IPS DF 6.9 (cell line): ENCODE measurements around the gene SYCE1L.
"Not testable (repeated sequence)": the region's sequence is repeated elsewhere in the genome, so short reads cannot be mapped to it uniquely, and the experiment has no call there.

Experiments used
- DNase-seq: peaks from one replicate; pipeline ENCODE4 v3.0.0-alpha.2; 2013; ENCODE audit warnings: low read depth, low spot score
- H3K27ac ChIP-seq: one replicate; pipeline ENCODE4 v1.5.1; 2013; ENCODE audit warnings: low read length, control low read depth
- H3K27me3 ChIP-seq: 2 replicates; pipeline ENCODE4 v1.6.1; 2013; ENCODE audit warnings: mild to moderate bottlenecking, low read length; ENCODE audit not compliant: control insufficient read depth, insufficient read depth
- H3K36me3 ChIP-seq: 2 replicates; pipeline ENCODE4 v1.6.1; 2013; ENCODE audit warnings: low read length; ENCODE audit not compliant: control insufficient read depth, insufficient read depth
- H3K4me1 ChIP-seq: 2 replicates; pipeline ENCODE4 v1.6.1; 2013; ENCODE audit warnings: low read length; ENCODE audit not compliant: control insufficient read depth, insufficient read depth
- H3K4me3 ChIP-seq: 2 replicates; pipeline ENCODE4 v1.5.1; 2013; ENCODE audit warnings: mild to moderate bottlenecking, low read length
- H3K9me3 ChIP-seq: 2 replicates; pipeline ENCODE4 v1.6.1; 2013; ENCODE audit warnings: low read length, inconsistent platforms; ENCODE audit not compliant: control insufficient read depth, insufficient read depth
- WGBS: extraction: QIAGEN DNeasy Blood & Tissue Kit; methylation state at CpG from one replicate; pipeline ENCODE4 v1.1.7; 2013; ENCODE audit warnings: mixed read lengths, missing lambda C conversion rate; ENCODE audit not compliant: insufficient read length, insufficient coverage; 5-methylcytosine and 5-hydroxymethylcytosine counted together

SYCE1L gene

DNA sequence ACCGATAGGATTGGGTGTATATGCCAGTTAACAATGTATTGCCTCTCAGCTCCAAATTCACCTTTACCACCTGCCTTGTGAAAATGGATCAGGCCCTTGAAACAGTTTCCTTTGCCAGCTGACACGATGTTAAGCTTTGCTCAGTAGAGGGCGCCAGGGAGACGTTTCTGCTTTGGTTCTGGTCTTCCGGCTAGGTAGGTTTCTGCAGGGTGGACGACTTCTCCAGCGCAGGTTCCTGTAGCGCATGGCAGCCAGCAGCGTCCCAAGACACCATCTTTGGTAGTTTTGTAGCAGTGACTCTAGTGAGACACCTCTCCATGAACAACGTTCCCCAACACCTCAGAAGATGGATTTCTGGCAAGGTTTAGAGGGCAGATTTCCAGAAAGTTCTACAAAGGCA is 24.0 kb downstream of the SYCE1L start:
- WGBS, result no CpG with 5 or more reads among the region's 10 CpGs
- peak; percentile 75 for DNase-seq
- H3K27ac ChIP-seq, result no peak overlapping the region

DNA sequence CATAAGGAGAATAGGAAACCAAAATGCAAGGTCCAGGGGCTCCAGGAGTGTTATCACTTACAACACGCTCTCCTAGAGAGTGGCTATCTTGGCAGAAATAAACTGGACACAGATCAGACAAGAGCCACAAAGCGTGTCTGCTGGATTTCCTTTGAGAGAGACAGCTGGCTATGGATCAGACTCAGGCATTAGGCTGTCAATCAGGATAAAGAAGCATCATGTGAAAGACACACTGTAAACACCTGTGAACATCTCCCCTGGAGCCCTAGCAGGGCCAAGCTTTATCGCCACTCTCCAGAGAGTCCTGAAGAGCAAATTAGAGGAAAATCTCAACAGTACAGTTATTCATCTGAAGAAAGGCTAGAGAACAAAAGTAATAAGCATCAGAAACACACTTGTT is 26.0 kb downstream of the SYCE1L start:
- no peak overlapping the region for H3K27ac ChIP-seq
- no peak overlapping the region for H3K4me3 ChIP-seq
- H3K36me3 ChIP-seq, result no peaks in the 10 kb centered on the region
- WGBS, result no CpG with 5 or more reads among the region's 3 CpGs
- H3K9me3 ChIP-seq, result no peaks in the 10 kb centered on the region
- H3K27me3 ChIP-seq, result no peaks in the 10 kb centered on the region
- peaks cover 1% of the 10 kb centered on the region; the same call in 1 of the 2 replicates for H3K4me1 ChIP-seq
- DNase-seq, result no peak

More for the DNA sequence above, 24.0 kb downstream of the SYCE1L start:
- Histone ChIP-seq H3K4me3 (no peak overlapping the region), H3K36me3 (no peaks in the 10 kb centered on the region), H3K9me3 (no peaks in the 10 kb centered on the region), H3K4me1 (peaks cover 1% of the 10 kb centered on the region; the same call in 1 of the 2 replicates), H3K27me3 (no peaks in the 10 kb centered on the region)

DNA sequence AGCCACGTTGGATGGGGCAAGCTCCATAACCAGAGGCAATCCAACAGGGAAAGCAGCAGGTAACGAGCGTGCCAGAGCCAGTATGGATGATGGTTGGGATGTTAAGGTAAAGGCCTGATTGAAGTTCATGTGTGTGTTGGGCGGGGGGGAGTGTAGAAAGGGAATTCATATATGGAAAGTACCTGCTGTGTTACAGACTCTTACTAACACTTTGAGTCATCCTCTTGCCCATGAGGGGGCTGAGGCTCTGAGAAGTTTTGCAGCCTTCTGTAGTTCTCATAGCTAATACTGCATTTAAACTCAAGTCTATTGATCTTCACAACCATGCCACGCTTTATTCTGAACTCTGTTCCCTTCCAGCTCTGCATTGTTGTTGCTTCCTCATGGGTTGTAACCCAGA is 28.5 kb downstream of the SYCE1L start:
- Histone ChIP-seq H3K36me3 (no peaks in the 10 kb centered on the region), H3K4me3 (no peak overlapping the region), H3K27me3 (no peaks in the 10 kb centered on the region), H3K27ac (no peak overlapping the region), H3K4me1 (peaks cover 1% of the 10 kb centered on the region; the same call in 1 of the 2 replicates), H3K9me3 (no peaks in the 10 kb centered on the region)
- WGBS, result no CpG with 5 or more reads among the region's 5 CpGs
- no peak for DNase-seq

DNA sequence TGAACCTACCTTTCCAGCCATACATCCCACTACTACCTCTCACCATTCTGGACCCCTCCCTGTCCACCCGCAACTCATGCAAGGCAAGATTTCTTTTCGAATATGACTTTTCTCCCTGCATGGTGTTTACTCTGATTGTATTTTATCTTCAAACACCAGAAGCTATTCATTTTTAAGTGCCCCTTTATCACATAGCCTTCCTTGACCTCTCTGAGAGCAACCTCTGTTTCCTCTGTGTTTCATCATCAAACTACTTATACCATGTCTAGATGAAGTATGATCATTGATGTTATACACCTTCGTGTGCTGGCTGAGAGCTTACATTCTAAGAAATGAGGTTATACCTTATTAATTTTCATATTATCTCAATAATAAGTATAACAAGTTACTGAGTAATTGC is 31.8 kb downstream of the SYCE1L start:
- no peak overlapping the region for H3K27ac ChIP-seq
- DNase-seq, result no peak
- H3K4me1 ChIP-seq, result peaks cover 1% of the 10 kb centered on the region; the same call in 1 of the 2 replicates
- WGBS, result no CpG with 5 or more reads among the region's 3 CpGs
- no peaks in the 10 kb centered on the region for H3K9me3 ChIP-seq
- H3K4me3 ChIP-seq, result no peak overlapping the region
- H3K36me3 ChIP-seq, result no peaks in the 10 kb centered on the region
- no peaks in the 10 kb centered on the region for H3K27me3 ChIP-seq

- no peak for DNase-seq
- H3K27ac ChIP-seq, result no peak overlapping the region
- WGBS, result no CpG with 5 or more reads among the region's 9 CpGs
Measured at GRCh38 chr16:77233799-77234519, 34.8 kb downstream of the SYCE1L start.

DNA sequence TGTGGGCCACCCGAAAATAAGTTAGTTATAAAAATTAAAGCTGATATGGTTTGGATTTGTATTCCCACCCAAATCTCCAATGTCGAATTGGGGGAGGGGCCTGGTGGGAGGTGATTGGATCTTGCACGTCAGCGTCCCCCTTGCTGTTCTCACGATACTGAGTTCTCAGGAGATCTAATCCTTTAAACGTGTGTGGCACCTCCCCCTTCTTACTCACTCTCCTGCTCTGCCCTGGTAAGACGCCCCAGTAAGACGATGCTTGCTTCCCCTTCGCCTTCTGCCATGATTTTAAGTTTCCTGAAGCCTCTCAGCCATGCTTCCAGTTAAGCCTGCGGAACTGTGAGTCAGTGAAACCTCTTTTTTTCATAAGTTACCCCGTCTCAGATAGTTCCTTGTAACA is 35.4 kb downstream of the SYCE1L start:
- H3K27ac ChIP-seq, result no peak overlapping the region
- H3K4me1 ChIP-seq, result 0 out of 2 replicates have a peak, but pooled peaks cover 4% of the 10 kb centered on the region
- H3K36me3 ChIP-seq, result no peaks in the 10 kb centered on the region
- H3K27me3 ChIP-seq, result no peaks in the 10 kb centered on the region
- no peak overlapping the region for H3K4me3 ChIP-seq
- H3K9me3 ChIP-seq, result no peaks in the 10 kb centered on the region
- no peak for DNase-seq
- WGBS, result no CpG with 5 or more reads among the region's 11 CpGs

More at GRCh38 chr16:77233799-77234519, 34.8 kb downstream of the SYCE1L start:
- H3K4me1 ChIP-seq, result 0 out of 2 replicates have a peak, but pooled peaks cover 4% of the 10 kb centered on the region
- H3K4me3 ChIP-seq, result no peak overlapping the region
- H3K27me3 ChIP-seq, result no peaks in the 10 kb centered on the region
- no peaks in the 10 kb centered on the region for H3K36me3 ChIP-seq
- H3K9me3 ChIP-seq, result no peaks in the 10 kb centered on the region

GRCh38 chr16:77236063-77236511 is 36.9 kb downstream of the SYCE1L start:
- WGBS, result no CpG with 5 or more reads among the region's 21 CpGs
- peak; percentile 87 for DNase-seq
- H3K36me3 ChIP-seq, result no peaks in the 10 kb centered on the region
- H3K4me1 ChIP-seq, result 0 out of 2 replicates have a peak, but pooled peaks cover 4% of the 10 kb centered on the region
- no peaks in the 10 kb centered on the region for H3K9me3 ChIP-seq
- H3K27ac ChIP-seq, result no peak overlapping the region
- H3K4me3 ChIP-seq, result no peak overlapping the region
- no peaks in the 10 kb centered on the region for H3K27me3 ChIP-seq

DNA sequence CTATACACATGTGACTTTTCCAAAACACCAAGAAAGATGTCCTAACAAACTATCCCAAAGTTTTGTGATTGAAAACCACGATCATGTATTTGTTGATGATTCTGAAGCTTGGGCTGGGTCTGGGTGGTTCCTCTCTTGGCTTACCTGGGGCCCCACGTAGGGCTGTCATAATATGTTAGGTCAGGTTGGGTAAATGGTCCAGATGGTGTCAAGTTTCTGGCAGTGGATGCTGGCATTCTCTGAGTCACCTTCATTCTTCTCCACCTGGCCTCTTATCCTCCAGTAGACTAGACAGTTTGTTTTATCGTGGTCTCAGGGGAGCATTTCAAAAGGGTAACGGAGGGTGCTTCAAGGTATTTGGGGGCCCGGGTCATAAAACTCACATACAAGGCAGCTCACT is 39.4 kb downstream of the SYCE1L start:
- Histone ChIP-seq H3K9me3 (no peaks in the 10 kb centered on the region), H3K27me3 (no peaks in the 10 kb centered on the region), H3K4me3 (no peak overlapping the region), H3K36me3 (no peaks in the 10 kb centered on the region), H3K27ac (no peak overlapping the region), H3K4me1 (0 out of 2 replicates have a peak, but pooled peaks cover 4% of the 10 kb centered on the region)
- WGBS, result no CpG with 5 or more reads among the region's 5 CpGs
- no peak for DNase-seq

DNA sequence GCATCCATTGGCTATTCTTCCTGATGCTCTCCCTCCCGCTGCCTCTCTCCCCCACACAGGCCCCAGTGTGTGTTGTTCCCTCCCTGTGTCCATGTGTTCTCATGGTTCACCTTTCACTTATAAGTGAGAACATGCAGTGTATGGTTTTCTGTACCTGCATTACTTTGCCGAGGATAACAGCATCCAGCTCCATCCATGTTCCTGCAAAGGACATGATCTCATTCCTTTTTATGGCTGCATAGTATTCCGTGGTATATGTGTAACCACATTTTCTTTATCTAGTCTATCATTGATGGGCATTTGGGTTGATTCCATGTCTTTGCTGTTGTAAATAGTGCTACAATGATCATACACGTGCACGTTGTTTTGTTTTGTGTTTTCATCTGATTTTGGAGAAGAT is 43.3 kb downstream of the SYCE1L start:
- not testable (repeated sequence) for H3K27ac ChIP-seq, H3K9me3 ChIP-seq, H3K36me3 ChIP-seq, H3K4me1 ChIP-seq, H3K4me3 ChIP-seq, DNase-seq, H3K27me3 ChIP-seq
- WGBS, result no CpG with 5 or more reads among the region's 5 CpGs

- no peaks in the 10 kb centered on the region for H3K4me1 ChIP-seq
- H3K4me3 ChIP-seq, result no peak overlapping the region
- no peaks in the 10 kb centered on the region for H3K27me3 ChIP-seq
- WGBS, result no CpG with 5 or more reads among the region's 2 CpGs
- no peaks in the 10 kb centered on the region for H3K36me3 ChIP-seq
- DNase-seq, result no peak
- H3K9me3 ChIP-seq, result no peaks in the 10 kb centered on the region
- no peak overlapping the region for H3K27ac ChIP-seq
Measured at GRCh38 chr16:77246150-77246549, 46.9 kb downstream of the SYCE1L start.

DNA sequence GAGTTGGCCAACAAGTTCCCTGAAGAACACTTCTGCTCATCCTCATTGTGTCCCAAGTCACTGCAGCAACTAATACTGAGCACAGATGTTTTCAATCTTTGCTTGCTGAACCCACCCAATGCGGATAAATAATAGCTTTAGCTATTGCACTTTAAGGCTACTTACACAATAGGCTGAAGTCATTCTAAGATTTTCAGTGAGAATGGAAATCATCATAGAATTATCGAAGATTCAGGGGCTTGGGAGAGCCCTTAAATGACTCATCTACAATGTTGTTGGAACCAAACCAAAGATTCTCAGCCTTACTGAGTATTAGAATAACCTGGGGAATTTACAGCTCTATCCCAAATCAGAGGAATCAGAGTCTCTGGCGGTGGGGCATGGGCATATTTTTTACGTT is 51.2 kb downstream of the SYCE1L start:
- no peak for DNase-seq
- H3K27ac ChIP-seq, result no peak overlapping the region
- WGBS, result no CpG with 5 or more reads among the region's 4 CpGs

More for the DNA sequence above, 51.2 kb downstream of the SYCE1L start:
- H3K9me3 ChIP-seq, result no peaks in the 10 kb centered on the region
- no peaks in the 10 kb centered on the region for H3K27me3 ChIP-seq
- no peaks in the 10 kb centered on the region for H3K36me3 ChIP-seq
- no peaks in the 10 kb centered on the region for H3K4me1 ChIP-seq
- no peak overlapping the region for H3K4me3 ChIP-seq
